ENCODE measurements around the gene SMAD9.

DNA sequence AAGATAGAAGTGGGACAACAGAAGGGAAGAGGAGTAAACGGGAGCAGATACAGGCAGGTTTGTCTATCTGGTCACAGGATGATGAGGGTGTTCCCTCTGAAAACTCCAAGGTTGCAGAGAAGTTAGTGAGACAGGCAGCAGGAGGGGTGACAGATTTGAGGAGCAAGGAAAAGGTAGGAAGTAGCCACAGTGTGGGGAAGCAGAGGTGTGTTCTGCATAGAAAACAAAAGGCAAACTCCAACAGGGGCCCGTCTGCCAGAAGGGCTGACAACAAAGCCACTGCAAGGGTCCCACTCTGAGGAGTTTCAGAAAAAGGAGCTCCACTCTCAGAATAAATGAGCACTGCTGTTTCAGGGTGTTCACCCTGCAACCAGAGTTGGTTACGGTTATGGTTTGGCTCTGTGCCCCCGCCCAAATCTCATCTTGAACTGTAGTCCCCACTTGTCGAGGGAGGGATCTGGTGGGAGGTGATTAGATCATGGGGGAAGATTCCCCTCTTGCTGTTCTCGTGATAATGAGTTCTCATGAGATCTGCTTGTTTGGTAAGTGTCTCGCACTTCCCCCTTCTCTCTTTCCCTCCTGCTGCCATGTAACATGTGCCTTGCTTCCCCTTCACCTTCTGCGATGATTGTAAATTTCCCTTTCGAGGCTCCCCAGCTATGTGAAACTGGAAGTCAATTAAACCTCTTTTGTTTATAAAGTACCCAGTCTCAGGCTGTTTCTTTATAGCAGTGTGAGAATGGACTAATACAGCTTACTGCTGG is 32.1 kb downstream of the SMAD9 start:
- no peak for TF ChIP-seq POLR2A (IDR thresholded peaks at IDR 0.05)
- TF ChIP-seq, protein P1, sequence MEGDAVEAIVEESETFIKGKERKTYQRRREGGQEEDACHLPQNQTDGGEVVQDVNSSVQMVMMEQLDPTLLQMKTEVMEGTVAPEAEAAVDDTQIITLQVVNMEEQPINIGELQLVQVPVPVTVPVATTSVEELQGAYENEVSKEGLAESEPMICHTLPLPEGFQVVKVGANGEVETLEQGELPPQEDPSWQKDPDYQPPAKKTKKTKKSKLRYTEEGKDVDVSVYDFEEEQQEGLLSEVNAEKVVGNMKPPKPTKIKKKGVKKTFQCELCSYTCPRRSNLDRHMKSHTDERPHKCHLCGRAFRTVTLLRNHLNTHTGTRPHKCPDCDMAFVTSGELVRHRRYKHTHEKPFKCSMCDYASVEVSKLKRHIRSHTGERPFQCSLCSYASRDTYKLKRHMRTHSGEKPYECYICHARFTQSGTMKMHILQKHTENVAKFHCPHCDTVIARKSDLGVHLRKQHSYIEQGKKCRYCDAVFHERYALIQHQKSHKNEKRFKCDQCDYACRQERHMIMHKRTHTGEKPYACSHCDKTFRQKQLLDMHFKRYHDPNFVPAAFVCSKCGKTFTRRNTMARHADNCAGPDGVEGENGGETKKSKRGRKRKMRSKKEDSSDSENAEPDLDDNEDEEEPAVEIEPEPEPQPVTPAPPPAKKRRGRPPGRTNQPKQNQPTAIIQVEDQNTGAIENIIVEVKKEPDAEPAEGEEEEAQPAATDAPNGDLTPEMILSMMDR (IDR thresholded peaks at IDR 0.05), result no peak

Measured in thyroid gland (tissue), 4 donors.